ENCODE data around the gene UGT2B15.

Gene UGT2B15

DNA sequence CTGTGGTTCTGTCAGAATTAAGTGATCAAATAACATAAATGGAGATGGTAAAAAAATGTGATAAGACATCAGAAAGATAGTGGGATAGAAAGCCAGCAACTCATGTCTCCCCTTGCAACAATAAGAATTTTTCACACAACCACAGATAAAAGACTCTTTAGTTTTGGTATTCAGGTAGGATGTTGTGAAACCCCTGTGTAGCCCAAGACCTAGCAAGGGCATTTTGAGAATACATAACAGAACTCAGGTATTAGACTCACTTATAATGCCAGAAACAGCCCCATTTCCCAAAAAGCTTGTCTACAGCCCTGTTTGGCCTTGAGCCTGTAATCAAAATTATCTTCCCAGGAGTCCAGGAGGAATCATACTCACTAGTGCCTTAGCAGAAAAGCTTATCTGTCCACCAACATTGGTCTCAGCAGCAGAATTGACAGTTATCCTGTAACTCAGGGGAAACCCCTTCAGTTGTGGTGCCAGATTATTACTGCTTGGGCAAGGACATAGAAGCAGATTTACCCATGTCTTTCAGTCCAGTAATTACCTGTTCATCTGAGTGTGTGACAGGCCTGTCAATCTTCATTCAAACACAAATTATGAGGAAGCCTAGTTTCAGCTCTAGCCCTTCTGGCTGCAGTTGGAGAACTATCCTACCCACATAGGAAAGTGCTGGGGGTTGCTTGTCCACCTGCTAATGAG is 53.3 kb downstream of the UGT2B15 start:
- in situ Hi-C loops (cut with HindIII; ENCODE audit: low sequenced_read_pairs) = no loop called here
- no peak for DNase-seq (ENCODE audit: low read depth)
- TF ChIP-seq, protein P1, sequence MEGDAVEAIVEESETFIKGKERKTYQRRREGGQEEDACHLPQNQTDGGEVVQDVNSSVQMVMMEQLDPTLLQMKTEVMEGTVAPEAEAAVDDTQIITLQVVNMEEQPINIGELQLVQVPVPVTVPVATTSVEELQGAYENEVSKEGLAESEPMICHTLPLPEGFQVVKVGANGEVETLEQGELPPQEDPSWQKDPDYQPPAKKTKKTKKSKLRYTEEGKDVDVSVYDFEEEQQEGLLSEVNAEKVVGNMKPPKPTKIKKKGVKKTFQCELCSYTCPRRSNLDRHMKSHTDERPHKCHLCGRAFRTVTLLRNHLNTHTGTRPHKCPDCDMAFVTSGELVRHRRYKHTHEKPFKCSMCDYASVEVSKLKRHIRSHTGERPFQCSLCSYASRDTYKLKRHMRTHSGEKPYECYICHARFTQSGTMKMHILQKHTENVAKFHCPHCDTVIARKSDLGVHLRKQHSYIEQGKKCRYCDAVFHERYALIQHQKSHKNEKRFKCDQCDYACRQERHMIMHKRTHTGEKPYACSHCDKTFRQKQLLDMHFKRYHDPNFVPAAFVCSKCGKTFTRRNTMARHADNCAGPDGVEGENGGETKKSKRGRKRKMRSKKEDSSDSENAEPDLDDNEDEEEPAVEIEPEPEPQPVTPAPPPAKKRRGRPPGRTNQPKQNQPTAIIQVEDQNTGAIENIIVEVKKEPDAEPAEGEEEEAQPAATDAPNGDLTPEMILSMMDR (IDR thresholded peaks at IDR 0.05; ENCODE audit: low read depth, low read length, missing control alignments) = no peak
- no peak overlapping the region for H3K4me3 ChIP-seq (ENCODE audit: low read depth, low read length)

DNA sequence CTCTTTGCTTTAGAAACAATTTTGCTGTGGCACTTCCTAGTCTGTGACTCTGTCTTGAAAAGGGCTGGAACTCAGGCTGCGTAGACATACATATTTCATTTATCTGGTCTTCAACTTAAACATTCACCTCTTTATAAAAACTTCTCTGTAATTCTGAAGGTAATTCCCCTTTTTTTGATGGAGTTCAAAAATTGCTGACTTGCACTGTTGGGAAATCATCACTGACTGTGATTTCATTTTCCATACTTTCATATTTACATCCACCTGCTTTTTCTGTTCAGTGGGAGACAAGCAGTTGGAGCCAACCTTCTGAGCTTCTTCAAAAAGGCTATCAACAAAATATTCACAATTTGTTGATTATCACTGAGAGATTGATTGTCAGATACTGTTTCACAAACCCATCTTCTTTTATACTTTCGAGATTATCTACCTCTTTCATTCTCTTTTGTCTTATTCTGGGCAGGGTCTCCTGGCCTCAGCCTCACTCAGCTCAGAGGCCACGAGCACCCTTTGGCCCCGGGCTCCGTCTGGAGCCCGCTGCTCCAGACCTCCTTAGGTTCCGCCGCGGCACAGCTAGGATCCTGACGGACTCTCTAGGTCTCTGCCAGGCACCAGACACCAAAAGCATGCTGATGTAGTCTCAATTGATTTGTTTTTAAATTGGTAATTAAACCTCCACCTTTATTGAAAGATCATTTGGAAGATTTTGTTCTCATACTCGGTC is 54.6 kb downstream of the UGT2B15 start:
- no peak for DNase-seq (ENCODE audit: low read depth)
- TF ChIP-seq, protein P1 (IDR thresholded peaks at IDR 0.05; ENCODE audit: low read depth, low read length, missing control alignments) = no peak
- H3K4me3 ChIP-seq (ENCODE audit: low read depth, low read length) = no peak overlapping the region
- in situ Hi-C loops (cut with HindIII; ENCODE audit: low sequenced_read_pairs) = no loop called here

DNA sequence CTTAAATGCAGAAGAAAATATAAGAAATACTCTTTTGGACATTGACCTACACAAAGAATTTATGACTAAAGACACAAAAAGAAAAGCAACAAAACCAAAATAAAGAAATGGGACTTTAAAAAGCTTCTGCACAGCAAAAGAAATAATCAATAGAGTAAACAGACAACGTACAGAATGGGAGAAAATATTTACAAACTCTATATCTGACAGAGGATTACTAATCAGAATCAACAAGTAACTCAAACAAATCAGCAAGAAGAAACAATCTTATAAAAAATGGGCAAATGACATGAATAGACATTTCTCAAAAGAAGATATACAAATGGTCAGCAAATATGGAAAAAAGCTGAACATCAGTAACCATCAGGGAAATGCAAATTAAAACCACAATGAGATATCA is 56.7 kb downstream of the UGT2B15 start:
- DNase-seq (ENCODE audit: low read depth) = no peak
- in situ Hi-C loops (cut with HindIII; ENCODE audit: low sequenced_read_pairs) = no loop called here
- TF ChIP-seq, protein P1 (IDR thresholded peaks at IDR 0.05; ENCODE audit: low read depth, low read length, missing control alignments) = no peak
- no peak overlapping the region for H3K4me3 ChIP-seq (ENCODE audit: low read depth, low read length)

DNA sequence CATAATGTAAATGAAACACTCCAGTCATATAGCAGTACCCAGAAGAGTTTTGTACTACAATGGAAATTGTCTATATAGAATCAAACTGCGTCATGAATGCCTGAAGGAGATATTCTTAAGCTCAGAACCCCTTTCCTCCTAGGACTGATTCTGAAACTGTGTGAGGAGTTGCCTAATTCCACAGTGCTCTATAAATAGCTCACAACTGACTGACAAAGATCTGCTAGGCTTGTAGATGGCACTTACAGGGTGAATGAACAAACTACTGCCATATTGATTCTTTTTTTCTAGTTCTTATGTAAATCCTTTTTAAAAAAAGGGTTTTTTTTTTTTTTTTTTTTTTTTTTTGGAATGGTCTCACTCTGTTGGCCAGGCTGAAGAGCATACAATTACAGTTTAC is 64.2 kb downstream of the UGT2B15 start:
- no peak overlapping the region for H3K4me3 ChIP-seq (ENCODE audit: low read depth, low read length)
- in situ Hi-C loops (cut with HindIII; ENCODE audit: low sequenced_read_pairs) = no loop called here
- TF ChIP-seq, protein P1 (IDR thresholded peaks at IDR 0.05; ENCODE audit: low read depth, low read length, missing control alignments) = no peak
- DNase-seq (ENCODE audit: low read depth) = no peak

DNA sequence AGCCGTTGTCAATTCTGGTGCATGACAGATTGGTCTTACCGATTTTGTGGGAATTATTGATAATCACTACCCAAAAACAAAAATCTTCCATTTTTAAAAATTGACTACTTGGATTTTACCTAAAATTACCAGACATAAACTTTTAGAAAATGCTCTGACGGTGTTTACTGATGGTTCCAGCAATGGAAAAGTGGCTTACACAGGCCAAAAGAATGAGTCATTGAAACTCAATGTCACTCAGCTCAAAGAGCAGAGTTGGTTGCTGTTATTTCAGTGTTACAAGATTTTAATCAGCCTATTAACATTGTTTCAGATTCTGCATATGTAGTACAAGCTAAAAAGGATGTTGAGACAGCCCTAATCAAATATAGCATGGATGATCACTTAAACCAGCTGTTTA is 71.3 kb downstream of the UGT2B15 start:
- TF ChIP-seq, protein P1 (IDR thresholded peaks at IDR 0.05; ENCODE audit: low read depth, low read length, missing control alignments) = no peak
- DNase-seq (ENCODE audit: low read depth) = no peak
- in situ Hi-C loops (cut with HindIII; ENCODE audit: low sequenced_read_pairs) = no loop called here
- H3K4me3 ChIP-seq (ENCODE audit: low read depth, low read length) = no peak overlapping the region

DNA sequence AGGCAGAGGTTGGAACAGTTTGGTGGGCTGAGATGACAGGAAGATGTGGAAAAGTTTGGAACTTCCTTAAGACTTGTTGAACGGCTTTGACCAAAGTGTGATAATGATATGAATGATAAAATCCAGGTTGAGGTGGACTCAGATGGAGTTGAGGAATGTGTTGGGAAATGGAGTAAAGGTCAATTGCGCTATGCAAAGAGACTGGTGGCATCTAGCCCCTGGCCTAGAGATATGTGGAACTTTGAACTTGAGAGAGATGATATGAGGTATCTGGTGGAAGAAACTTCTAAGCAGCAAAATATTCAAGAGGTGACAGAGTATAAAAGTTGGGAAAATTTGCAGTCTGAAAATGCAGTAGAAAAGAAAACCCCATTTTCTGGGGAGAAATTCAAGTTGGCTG is 73.0 kb downstream of the UGT2B15 start:
- no peak overlapping the region for H3K4me3 ChIP-seq (ENCODE audit: low read depth, low read length)
- TF ChIP-seq, protein P1 (IDR thresholded peaks at IDR 0.05; ENCODE audit: low read depth, low read length, missing control alignments) = no peak
- in situ Hi-C loops (cut with HindIII; ENCODE audit: low sequenced_read_pairs) = no loop called here
- DNase-seq (ENCODE audit: low read depth) = no peak

Measured in astrocyte of the cerebellum (primary cell).